ENCODE results near the gene ZG16B.

The ZG16B gene

DNA sequence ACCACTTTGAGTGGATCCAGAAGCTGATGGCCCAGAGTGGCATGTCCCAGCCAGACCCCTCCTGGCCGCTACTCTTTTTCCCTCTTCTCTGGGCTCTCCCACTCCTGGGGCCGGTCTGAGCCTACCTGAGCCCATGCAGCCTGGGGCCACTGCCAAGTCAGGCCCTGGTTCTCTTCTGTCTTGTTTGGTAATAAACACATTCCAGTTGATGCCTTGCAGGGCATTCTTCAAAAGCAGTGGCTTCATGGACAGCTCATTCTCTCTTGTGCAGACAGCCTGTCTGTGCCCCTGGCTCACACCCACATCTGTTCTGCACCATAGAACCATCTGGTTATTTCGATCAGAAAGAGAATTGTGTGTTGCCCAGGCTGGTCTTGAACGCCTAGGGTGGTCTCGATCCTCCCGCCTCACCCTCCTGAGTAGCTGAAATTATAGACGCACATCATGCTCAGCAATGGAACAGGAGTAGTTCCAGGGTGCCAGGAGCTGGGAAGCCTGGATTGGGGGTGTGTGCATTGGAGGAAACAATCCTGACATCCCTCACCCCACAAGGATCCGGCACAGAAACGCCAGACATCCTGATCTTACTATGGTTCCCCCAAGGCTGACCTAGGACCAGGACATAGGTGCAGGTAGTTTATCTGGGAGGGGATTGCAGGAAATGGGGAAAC lies 8.5 kb upstream of the ZG16B start:
- in situ Hi-C loops (cut with HindIII; ENCODE audit: low pct_unique_long_range_greater_than_20kb, low sequenced_read_pairs): no loop called here
- no peak for TF ChIP-seq JUND (IDR thresholded peaks at IDR 0.05; ENCODE audit: low read depth)
- DNase-seq (ENCODE audit: low read depth in 1 of 2, low spot score in 1 of 2): peak in 1 of 2 experiments; percentile 24

- no peak for TF ChIP-seq JUND (IDR thresholded peaks at IDR 0.05; ENCODE audit: low read depth)
- in situ Hi-C loops (cut with HindIII; ENCODE audit: low pct_unique_long_range_greater_than_20kb, low sequenced_read_pairs): no loop called here
- no peak for DNase-seq (ENCODE audit: low read depth in 1 of 2, low spot score in 1 of 2)
These were observed 8.0 kb upstream of the ZG16B start for GRCh38 chr16:2822158-2822495.

- no peak for DNase-seq (ENCODE audit: low read depth in 1 of 2, low spot score in 1 of 2)
- TF ChIP-seq JUND (IDR thresholded peaks at IDR 0.05; ENCODE audit: low read depth): no peak
- in situ Hi-C loops (cut with HindIII; ENCODE audit: low pct_unique_long_range_greater_than_20kb, low sequenced_read_pairs): no loop called here
These were observed 7.6 kb upstream of the ZG16B start for GRCh38 chr16:2822496-2822895.

- no peak for DNase-seq (ENCODE audit: low read depth in 1 of 2, low spot score in 1 of 2)
- in situ Hi-C loops (cut with HindIII; ENCODE audit: low pct_unique_long_range_greater_than_20kb, low sequenced_read_pairs): no loop called here
- TF ChIP-seq JUND (IDR thresholded peaks at IDR 0.05; ENCODE audit: low read depth): no peak
These were observed 5.5 kb upstream of the ZG16B start for GRCh38 chr16:2824626-2825025.

DNA sequence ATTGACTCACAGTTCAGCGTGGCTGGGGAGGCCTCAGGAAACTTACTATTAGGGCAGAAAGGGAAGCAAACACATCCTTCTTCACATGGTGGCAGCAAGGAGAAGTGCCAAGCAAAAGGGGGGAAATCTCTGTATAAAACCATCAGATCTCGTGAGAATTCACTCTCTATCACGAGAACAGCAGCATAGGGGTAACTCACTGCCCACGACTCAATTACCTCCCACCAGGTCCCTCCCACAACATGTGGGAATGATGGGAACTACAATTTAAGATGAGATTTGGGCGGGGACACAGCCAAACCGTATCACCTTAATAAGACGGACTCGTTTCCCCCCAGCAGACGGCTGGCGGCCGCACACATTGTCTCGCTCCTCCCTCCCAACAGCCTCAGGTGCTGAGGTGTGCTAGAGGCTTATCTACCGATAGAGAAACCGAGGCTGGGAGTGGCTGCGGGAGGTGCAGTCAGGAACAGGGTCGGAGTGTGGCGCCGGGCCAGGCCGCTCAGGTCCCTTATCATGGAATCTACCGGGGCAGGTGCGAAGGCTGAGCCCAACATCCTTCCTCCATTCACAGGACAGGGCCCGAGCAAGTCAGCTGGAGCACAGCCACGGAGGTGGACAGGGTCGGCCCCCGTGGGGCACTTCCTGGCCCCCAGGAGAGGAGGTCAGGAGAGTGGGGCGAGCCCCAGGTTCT lies 4.9 kb upstream of the ZG16B start:
- no peak for TF ChIP-seq JUND (IDR thresholded peaks at IDR 0.05; ENCODE audit: low read depth)

GRCh38 chr16:2825906-2826305 lies 4.2 kb upstream of the ZG16B start:
- no peak for TF ChIP-seq JUND (IDR thresholded peaks at IDR 0.05; ENCODE audit: low read depth)
- no peak for DNase-seq (ENCODE audit: low read depth in 1 of 2, low spot score in 1 of 2)

More for the DNA sequence above, 4.9 kb upstream of the ZG16B start:
- in situ Hi-C loops (cut with HindIII; ENCODE audit: low pct_unique_long_range_greater_than_20kb, low sequenced_read_pairs): no loop called here
- no peak for DNase-seq (ENCODE audit: low read depth in 1 of 2, low spot score in 1 of 2)

DNA sequence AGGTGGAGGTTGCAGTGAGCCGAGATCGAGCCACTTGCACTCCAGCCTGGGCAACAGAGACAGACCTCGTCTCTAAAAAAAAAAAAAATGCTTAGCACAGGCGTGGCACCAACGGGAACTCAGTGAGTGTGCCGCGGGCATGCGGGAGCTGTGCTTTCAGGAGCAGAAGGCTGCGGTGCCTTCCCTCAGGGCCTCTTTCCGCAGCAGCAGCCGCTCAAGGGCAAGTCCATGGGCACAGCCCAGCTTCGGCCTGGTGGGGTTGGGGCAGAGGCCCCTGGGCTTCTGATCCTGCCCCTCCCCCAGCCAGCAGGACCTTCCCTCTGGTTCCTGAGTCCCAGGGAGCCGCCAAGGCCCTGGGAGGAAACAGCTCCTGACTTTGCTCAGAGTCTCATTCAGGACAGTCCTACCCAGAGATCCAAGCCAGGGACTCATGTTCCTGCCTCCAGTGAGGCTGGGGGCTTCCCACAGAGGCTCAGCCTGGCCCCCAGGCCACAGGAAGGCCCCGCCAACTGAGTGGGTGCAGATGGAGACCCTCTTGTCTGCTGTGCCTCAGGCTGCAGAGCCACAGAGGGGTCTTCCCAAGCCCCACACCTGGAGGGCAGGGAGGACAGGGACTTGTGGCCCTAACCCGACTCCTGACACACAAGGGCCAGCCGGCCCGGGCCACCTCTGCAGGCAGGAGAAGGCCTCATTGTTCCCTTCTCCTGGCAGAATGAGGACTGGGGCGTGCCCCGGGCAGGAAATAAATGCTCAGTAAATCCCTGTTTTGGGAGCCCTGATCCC lies 3.3 kb upstream of the ZG16B start:
- TF ChIP-seq JUND (IDR thresholded peaks at IDR 0.05; ENCODE audit: low read depth): no peak
- in situ Hi-C loops (cut with HindIII; ENCODE audit: low pct_unique_long_range_greater_than_20kb, low sequenced_read_pairs): no loop called here
- DNase-seq (ENCODE audit: low read depth in 1 of 2, low spot score in 1 of 2): no peak

More at GRCh38 chr16:2825906-2826305, 4.2 kb upstream of the ZG16B start:
- in situ Hi-C loops (cut with HindIII; ENCODE audit: low pct_unique_long_range_greater_than_20kb, low sequenced_read_pairs): no loop called here

DNA sequence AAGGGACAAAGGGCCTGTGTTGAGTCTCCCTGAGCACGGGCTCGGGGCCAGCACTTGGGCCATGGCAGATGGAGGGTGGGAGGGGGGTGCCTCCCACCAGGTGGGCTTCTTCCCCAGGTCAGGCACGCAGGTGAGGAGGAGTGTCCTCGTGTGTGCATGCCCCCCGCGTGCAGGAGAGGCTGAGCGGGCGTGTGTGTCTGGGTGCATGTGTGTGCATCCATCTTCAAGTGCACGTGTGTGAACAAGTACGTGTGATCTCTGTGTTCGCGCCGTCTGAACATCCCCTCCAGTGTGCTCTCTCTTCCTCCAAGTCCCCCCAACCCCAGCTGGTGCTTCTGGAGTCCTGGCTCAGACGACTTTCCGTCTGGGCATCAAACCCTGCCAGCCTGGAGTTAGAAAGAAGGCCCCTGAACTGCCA lies 2.7 kb upstream of the ZG16B start:
- in situ Hi-C loops (cut with HindIII; ENCODE audit: low pct_unique_long_range_greater_than_20kb, low sequenced_read_pairs): no loop called here
- no peak for DNase-seq (ENCODE audit: low read depth in 1 of 2, low spot score in 1 of 2)

GRCh38 chr16:2827831-2828520 lies 2.1 kb upstream of the ZG16B start:
- no peak for TF ChIP-seq JUND (IDR thresholded peaks at IDR 0.05; ENCODE audit: low read depth)
- in situ Hi-C loops (cut with HindIII; ENCODE audit: low pct_unique_long_range_greater_than_20kb, low sequenced_read_pairs): no loop called here
- DNase-seq (ENCODE audit: low read depth in 1 of 2, low spot score in 1 of 2): peak in 1 of 2 experiments; percentile 46

More for the DNA sequence above, 2.7 kb upstream of the ZG16B start:
- no peak for TF ChIP-seq JUND (IDR thresholded peaks at IDR 0.05; ENCODE audit: low read depth)

GRCh38 chr16:2828521-2828840 lies 1.6 kb upstream of the ZG16B start:
- no peak for TF ChIP-seq JUND (IDR thresholded peaks at IDR 0.05; ENCODE audit: low read depth)

GRCh38 chr16:2828876-2829430 lies 1.1 kb upstream of the ZG16B start:
- DNase-seq (ENCODE audit: low read depth in 1 of 2, low spot score in 1 of 2): no peak
- no peak for TF ChIP-seq JUND (IDR thresholded peaks at IDR 0.05; ENCODE audit: low read depth)
- in situ Hi-C loops (cut with HindIII; ENCODE audit: low pct_unique_long_range_greater_than_20kb, low sequenced_read_pairs): no loop called here

More at GRCh38 chr16:2828521-2828840, 1.6 kb upstream of the ZG16B start:
- in situ Hi-C loops (cut with HindIII; ENCODE audit: low pct_unique_long_range_greater_than_20kb, low sequenced_read_pairs): no loop called here
- DNase-seq (ENCODE audit: low read depth in 1 of 2, low spot score in 1 of 2): no peak

DNA sequence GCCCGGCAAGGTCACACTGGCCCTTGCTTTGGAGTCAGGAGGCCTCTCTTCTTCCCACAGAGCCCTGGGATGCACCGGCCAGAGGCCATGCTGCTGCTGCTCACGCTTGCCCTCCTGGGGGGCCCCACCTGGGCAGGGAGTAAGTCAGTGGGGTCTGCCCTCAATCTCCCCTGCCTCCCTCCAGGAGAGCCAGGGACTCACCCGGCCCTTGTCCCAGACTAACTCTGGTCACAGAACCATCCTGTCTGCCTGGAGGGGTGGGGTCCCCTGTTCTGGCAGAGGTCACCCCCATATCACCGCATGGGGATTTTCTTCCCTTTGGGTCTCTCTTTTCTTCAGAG lies 222 bp downstream of the ZG16B start:
- TF ChIP-seq JUND (IDR thresholded peaks at IDR 0.05; ENCODE audit: low read depth): no peak
- in situ Hi-C loops (cut with HindIII; ENCODE audit: low pct_unique_long_range_greater_than_20kb, low sequenced_read_pairs): no loop called here
- no peak for DNase-seq (ENCODE audit: low read depth in 1 of 2, low spot score in 1 of 2)

Measured in T47D (cell line).